C4-2B (cell line): ENCODE results near the gene AGBL1.

Source experiments
- ZFX ChIP-seq: fragments of 450-650 bp; IDR thresholded peaks from 2 replicates; pipeline ENCODE4 v1.6.1; 2017
- TF ChIP-seq, protein P1 (sequence below): fragments of 450-650 bp; conservative IDR thresholded peaks from 2 replicates; pipeline ENCODE4 v1.5.1; 2017; ENCODE audit warnings: mild to moderate bottlenecking

DNA sequence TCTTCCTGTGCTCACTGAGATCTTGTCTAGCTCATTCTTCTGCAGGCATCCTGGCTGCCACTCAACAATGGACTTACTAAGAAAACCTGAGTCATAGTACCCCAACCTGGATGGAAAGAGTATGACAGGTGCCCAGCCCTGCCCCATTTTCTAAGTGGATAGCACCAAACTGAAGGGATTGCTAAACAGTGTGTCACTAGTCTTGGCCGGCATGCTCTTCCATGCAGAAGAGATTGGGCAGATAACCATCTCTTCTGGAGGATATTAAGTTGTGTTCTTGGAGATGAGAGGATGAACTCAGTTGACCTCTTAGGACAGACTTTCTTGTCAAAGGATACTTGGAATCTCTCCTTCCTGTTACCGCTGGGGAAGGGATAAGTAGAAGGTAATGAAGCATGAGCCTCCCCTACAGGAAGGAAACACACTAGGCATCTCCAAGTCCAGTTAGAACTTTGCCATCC lies 797.5 kb downstream of the AGBL1 start:
- TF ChIP-seq, protein P1, sequence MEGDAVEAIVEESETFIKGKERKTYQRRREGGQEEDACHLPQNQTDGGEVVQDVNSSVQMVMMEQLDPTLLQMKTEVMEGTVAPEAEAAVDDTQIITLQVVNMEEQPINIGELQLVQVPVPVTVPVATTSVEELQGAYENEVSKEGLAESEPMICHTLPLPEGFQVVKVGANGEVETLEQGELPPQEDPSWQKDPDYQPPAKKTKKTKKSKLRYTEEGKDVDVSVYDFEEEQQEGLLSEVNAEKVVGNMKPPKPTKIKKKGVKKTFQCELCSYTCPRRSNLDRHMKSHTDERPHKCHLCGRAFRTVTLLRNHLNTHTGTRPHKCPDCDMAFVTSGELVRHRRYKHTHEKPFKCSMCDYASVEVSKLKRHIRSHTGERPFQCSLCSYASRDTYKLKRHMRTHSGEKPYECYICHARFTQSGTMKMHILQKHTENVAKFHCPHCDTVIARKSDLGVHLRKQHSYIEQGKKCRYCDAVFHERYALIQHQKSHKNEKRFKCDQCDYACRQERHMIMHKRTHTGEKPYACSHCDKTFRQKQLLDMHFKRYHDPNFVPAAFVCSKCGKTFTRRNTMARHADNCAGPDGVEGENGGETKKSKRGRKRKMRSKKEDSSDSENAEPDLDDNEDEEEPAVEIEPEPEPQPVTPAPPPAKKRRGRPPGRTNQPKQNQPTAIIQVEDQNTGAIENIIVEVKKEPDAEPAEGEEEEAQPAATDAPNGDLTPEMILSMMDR, result peak; percentile 26
- no peak for TF ChIP-seq ZFX
